ENCODE results near the gene CILP.
"Not testable (repeated sequence)": the region's sequence is repeated elsewhere in the genome, so short reads cannot be mapped to it uniquely, and the experiment has no call there.

The CILP gene

DNA sequence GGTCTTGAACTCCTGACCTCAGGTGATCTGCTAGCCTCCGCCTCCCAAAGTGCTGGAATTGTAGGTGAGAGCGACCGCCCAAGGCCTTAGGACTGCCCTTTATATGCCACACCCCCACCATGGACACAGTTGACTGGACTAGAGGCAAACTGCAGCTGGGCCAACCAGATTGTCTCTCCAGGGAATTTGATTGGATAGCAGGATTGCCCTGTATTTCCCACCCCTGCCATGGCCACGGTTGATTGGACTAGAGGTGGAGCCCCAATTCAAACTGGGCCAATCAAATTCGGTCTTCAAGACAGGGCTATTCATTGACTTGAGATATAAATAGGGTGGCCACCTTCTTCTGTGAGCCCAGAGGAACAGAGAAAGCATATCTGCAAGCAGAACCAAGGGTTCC, 19.3 kb downstream of the CILP start:
- no peak for DNase-seq (ENCODE audit: low read depth)

- DNase-seq (ENCODE audit: low read depth), result peak; percentile 31
Measured at GRCh38 chr15:65189102-65189740, 22.1 kb downstream of the CILP start.

DNA sequence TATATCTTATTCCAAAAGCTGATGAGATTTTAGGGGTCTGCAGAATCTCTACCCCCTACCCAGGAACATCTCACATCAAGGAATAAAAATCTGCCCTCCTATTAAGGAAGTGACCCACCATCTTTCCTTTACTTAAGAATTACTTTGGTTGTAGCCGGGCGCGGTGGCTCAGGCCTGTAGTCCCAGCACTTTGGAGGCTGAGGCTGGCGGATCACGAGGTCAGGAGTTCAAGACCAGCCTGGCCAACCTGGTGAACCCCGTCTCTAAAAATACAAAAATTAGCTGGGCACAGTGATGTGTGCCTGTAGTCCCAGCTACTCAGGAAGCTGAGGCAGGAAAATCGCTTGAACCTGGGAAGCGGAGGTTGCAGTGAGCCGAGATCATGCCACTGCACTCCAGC, 22.8 kb downstream of the CILP start:
- DNase-seq (ENCODE audit: low read depth), result not testable (repeated sequence)

DNA sequence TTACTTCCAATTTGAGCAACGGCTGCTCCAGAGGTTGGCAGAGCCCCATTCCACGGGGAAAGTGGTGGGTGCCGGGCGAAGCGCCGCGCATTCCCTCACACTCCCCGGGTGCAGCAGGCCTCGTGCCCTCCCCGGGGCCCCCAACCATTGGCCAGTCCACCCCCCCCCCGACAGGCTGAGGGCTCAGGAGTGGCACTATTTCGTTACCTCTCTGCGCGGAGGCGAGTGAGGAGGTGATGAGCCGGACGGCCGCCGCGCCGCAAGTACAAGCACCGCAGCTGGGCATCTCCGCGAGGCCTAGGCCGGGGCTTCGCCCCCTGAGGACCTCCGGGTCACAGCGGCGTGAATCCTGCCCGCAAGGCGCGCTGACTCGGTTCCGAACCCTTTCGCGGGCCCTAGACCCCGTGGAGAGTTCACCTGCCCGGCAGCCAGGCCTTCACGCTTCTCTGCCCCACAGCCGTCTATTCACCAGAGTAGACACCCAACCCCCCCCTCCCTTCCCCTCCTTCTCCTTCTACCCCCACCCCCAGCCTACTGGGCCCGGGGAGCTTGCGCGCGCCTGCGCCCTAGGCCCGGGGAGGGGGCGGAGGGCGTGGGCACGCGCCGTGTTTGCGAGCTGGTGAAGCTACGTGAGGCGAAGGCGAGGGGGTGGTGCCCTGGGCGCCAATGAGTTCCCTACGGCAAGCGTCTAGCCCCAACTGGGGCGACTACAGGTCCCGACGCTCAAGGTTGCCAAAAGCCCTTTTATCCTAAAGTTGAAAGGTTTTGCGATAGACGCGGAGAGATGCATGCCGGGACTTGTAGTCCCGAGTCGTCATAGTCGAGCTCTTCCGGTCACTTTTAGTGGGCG, 26.2 kb downstream of the CILP start, which contains the start of gene CLPX:
Gene CLPX (minus strand): TSS at position 475 of the 850 bp plus-strand sequence. CDS start 189 bp downstream, at position 286.
- DNase-seq (ENCODE audit: low read depth), result peak; percentile 95

GRCh38 chr15:65184305-65184867, 26.9 kb downstream of the CILP start:
- DNase-seq (ENCODE audit: low read depth), result peak; percentile 47

GRCh38 chr15:65183865-65184159, 27.5 kb downstream of the CILP start:
- peak; percentile 5 for DNase-seq (ENCODE audit: low read depth)

DNA sequence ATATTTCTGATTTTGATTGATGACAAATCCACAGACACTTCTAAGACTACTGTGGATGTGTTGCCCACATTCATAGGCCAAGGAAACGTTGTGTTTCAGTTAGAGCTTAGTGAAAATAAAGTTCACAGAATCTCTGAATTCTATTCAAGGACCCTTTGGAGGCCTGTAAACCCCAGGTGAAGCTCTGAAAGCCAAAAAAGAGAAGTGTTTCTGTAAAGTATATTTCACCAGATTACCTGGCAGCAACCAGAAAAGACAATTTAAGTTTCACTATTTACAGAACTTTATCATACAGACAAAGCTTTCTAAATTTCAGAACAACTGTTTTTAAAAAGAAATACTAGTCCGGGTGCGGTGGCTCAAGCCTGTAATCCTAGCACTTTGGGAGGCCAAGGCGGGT, 28.7 kb downstream of the CILP start:
- DNase-seq (ENCODE audit: low read depth), result no peak

GRCh38 chr15:65181582-65182353, 29.5 kb downstream of the CILP start:
- DNase-seq (ENCODE audit: low read depth), result not testable (repeated sequence)

GRCh38 chr15:65180167-65180566, 31.1 kb downstream of the CILP start:
- no peak for DNase-seq (ENCODE audit: low read depth)

DNA sequence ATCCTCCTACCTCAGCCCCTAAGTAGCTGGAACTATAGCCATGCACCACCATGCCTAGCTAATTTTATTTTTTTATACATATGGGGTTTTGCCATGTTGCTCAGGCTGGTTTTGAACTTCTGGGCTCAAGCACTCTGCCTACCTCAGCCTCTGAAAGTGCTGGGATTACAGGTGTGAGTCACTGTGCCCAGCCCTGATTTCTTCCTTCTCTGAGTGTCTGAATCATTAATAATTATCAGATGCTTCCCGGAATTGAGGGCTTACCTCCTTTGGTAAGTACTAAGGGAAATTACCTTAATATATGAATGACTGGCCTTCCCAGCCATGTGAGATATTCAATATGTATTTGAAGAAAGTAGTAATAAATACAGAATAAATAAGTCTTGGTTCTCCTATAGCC, 33.4 kb downstream of the CILP start:
- no peak for DNase-seq (ENCODE audit: low read depth)

GRCh38 chr15:65176056-65176455, 35.2 kb downstream of the CILP start:
- no peak for DNase-seq (ENCODE audit: low read depth)

- DNase-seq (ENCODE audit: low read depth), result no peak
Measured at GRCh38 chr15:65175511-65175910, 35.8 kb downstream of the CILP start.

DNA sequence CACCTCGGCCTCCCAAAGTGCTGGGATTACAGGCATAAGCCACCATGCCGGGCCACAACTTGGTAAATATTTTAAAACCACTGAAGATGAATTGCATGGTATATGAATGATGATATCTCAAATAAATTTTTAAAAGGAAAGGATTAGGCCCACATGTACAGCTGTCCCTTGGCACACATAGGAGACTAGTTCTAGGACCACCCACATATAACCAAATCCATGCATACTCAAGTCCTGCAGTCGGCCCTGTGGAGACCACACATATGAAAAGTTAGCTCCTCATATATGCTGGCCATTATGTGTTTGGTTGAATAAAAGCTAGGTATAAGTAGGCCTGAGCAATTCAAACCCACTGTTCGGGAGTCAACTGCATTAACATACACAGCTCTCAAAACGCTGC, 36.8 kb downstream of the CILP start:
- DNase-seq (ENCODE audit: low read depth), result no peak

- no peak for DNase-seq (ENCODE audit: low read depth)
Measured at GRCh38 chr15:65172531-65172930, 38.7 kb downstream of the CILP start.

DNA sequence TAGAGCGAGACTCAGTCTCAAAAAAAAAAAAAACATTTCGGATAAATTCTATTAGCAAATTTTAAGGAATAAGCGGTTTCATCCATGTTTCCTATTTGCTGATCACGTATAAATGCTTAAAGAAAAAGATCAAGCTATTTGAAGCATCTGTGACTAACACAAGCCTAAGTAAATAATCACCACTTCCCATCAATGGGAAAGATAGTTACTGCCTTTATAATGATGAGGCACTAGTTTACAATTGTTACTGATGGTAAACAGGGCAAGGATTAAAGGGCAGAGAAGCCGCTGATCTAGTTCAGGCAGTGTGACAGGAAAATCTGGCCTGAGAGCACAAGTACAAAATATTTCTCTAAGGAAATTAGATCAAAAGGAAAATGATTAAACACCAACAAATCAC, 39.8 kb downstream of the CILP start:
- DNase-seq (ENCODE audit: low read depth), result no peak

GRCh38 chr15:65165875-65166274, 45.4 kb downstream of the CILP start:
- no peak for DNase-seq (ENCODE audit: low read depth)

DNA sequence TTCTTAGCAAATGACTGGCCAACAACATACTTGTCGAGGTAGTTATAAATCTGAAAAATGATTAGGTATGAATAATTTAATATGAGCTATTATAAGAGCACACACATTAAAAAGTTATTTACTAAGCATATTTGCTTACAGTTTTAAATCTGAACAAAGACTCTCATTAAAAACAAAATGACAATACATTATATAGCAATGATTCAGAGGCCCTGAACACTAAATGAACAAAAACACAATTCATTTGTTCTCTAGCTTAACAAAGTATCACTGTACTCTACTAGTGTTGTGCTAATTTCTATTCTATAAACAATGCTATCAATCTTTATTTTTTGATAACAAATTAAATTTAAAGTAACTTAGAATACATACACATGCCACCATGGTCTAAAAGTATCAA, 47.1 kb downstream of the CILP start:
- DNase-seq (ENCODE audit: low read depth), result no peak

GRCh38 chr15:65163041-65163440, 48.2 kb downstream of the CILP start:
- DNase-seq (ENCODE audit: low read depth), result no peak

DNA sequence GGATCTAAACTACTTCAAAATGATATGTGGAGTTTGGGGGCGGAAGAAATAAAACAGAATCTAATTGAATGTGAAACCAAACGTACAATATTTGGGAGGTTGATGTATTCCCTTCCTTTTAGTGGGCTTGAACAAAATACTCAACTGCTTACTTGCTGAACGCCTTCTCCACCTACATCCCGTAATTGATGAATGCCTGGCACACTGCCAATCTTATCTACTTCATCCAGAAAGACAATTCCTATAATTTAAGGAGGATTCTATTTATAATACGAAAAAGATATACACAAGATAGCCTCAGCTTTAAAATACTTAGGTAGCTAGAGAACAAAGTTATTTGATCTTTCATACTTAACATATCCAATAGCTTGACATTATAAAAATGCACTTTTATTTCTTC, 54.6 kb downstream of the CILP start:
- DNase-seq (ENCODE audit: low read depth), result no peak

DNA sequence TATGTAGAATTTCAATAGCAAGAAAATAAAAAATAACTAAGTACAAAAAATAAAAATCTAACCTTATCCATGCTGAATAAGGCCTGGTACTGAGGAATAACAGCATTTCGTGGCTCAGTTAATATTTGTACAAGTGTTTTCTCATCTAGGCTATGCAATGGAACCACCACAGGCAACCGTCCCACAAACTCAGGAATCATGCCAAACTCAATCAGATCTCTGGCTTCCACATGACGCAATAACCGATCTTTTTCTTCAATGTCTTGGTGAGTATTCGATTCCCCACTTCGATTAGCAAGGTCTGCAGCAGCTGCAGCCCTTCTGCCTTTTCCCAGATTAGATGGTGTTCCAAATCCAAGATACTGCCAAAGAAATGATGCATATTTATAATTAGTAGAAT, 56.6 kb downstream of the CILP start:
- DNase-seq (ENCODE audit: low read depth), result no peak

GRCh38 chr15:65147902-65148301, 63.4 kb downstream of the CILP start:
- no peak for DNase-seq (ENCODE audit: low read depth)

GRCh38 chr15:65146438-65146837, 64.8 kb downstream of the CILP start:
- DNase-seq (ENCODE audit: low read depth), result no peak
